Fibroblast of mammary gland (primary cell): Measurements from ENCODE around the gene UBE2G2.
"Not testable (repeated sequence)": the region's sequence is repeated elsewhere in the genome, so short reads cannot be mapped to it uniquely, and the experiment has no call there.

ENCODE experiments used
- DNase-seq: peaks from one replicate; pipeline ENCODE4 v3.0.0-alpha.2; 2010; ENCODE audit warnings: low read depth
- H3K4me3 ChIP-seq: 2 replicates; pipeline ENCODE4 v1.5.1; 2011; ENCODE audit warnings: low read depth, mild to moderate bottlenecking, low read length, moderate library complexity; ENCODE audit not compliant: control insufficient read depth
- TF ChIP-seq, protein P1 (sequence below): conservative IDR thresholded peaks from 2 replicates; pipeline ENCODE4 v1.5.1; 2011; ENCODE audit warnings: low read depth, low read length, inconsistent platforms; ENCODE audit not compliant: control insufficient read depth, insufficient read depth

Gene UBE2G2

GRCh38 chr21:44836349-44836665 lies 34.7 kb upstream of the UBE2G2 start:
- H3K4me3 ChIP-seq, result no peak overlapping the region
- TF ChIP-seq, protein P1, sequence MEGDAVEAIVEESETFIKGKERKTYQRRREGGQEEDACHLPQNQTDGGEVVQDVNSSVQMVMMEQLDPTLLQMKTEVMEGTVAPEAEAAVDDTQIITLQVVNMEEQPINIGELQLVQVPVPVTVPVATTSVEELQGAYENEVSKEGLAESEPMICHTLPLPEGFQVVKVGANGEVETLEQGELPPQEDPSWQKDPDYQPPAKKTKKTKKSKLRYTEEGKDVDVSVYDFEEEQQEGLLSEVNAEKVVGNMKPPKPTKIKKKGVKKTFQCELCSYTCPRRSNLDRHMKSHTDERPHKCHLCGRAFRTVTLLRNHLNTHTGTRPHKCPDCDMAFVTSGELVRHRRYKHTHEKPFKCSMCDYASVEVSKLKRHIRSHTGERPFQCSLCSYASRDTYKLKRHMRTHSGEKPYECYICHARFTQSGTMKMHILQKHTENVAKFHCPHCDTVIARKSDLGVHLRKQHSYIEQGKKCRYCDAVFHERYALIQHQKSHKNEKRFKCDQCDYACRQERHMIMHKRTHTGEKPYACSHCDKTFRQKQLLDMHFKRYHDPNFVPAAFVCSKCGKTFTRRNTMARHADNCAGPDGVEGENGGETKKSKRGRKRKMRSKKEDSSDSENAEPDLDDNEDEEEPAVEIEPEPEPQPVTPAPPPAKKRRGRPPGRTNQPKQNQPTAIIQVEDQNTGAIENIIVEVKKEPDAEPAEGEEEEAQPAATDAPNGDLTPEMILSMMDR, result no peak
- no peak for DNase-seq

GRCh38 chr21:44835647-44835973 lies 34.0 kb upstream of the UBE2G2 start:
- no peak overlapping the region for H3K4me3 ChIP-seq
- TF ChIP-seq, protein P1, result no peak
- no peak for DNase-seq

DNA sequence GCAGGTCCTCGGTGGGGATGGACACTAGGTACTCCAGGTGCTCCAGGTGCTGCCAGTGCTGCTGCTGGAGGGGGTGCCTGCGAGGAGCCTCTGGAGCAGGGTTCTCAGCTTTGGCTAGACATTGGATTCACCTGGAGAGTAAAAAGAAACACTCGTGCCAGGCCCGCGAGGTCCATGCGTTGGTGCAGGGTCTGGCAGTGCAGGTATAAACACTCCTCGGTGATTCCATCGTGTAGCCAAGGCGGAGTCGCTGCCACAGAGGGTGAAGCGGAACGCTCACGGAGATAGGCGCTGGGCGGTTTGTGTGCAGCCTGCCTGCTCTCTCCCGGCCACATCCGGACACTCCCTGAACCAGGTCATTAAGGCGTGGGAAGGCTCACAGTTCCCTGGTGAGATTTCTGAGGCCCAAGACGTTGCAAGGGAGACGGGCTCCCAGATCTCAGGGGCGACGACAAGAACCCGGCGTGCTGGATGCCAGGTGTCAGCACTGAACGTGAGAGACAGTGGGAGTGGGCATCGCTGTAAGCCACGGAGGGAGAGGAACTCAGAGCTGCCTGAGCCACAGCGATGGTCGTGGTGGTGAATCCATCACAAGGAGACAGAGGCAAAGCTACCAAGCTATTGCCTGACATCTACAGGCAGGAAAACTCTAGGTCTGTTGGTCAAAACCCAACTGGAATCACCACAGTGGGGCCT lies 33.5 kb upstream of the UBE2G2 start:
- no peak for DNase-seq
- TF ChIP-seq, protein P1, result no peak
- H3K4me3 ChIP-seq, result no peak overlapping the region

DNA sequence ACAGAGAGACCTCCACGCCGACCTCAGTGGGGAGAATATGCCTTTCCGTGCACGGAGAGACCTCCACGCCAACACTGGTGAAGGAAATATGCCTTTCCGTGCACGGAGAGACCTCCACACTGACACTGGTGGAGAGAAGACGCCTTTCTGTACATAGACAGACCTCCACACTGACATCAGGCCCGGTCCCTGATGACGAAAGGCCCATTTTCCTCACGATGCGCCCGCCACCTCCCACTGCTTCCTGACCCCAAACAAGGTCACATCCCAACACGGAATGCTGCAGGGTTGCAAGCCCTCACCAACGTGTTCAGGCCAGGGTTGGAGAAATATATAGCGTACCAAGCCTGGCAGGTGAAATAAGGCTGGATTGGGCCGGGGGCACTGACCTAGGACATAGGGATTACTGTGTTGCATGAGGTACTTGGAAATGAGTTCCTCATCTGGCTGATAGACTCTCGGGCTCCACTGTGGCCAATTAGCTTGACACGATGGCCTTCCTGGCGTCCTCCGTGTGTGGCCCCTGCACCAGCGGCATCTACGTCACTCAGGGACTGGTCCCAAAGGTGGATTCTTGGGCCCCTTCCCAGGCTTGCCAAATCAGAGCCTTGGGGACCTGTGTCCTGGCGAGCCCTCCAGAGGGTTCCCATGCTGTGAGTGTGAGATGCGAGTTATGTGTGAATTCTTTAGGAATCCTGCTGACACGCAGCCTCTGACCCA lies 32.8 kb upstream of the UBE2G2 start:
- no peak for DNase-seq
- H3K4me3 ChIP-seq, result no peak overlapping the region
- TF ChIP-seq, protein P1, result no peak

- no peak for DNase-seq
- TF ChIP-seq, protein P1, result no peak
- no peak overlapping the region for H3K4me3 ChIP-seq
These were observed 32.0 kb upstream of the UBE2G2 start for GRCh38 chr21:44833663-44834062.

DNA sequence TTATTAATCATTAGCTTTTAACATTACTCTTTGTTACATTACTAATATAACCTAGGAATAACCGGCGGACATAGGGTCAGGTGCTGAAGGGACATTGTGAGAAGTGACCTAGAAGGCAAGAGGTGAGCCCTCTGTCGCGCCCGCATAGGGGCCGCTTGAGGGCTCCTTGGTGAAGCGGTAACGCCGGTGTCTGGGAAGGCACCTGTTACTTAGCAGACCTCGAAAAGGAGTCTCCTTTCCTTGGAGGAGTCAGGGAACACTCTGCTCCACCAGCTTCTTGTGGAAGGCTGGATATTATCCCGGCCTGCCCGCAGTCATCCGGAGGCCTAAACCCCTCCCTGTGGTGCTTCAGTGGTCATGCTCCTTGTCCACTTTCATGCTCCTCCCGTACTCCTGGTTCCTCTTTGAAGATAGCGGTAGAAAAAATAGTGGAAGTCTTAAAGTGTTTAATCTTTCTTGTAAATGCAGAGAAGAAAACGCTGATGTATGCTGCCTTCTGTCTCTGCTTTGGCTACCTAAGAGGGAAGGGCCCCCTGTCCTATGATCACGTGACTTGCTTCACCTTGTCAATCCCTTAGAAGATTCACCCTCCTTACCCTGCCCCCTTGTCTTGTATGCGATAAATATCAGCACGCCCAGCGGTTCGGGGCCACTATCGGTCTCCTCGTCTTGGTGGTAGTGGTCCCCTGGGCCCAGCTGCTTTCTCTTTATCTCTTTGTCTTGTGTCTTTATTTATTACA lies 31.1 kb upstream of the UBE2G2 start:
- not testable (repeated sequence) for DNase-seq, H3K4me3 ChIP-seq

DNA sequence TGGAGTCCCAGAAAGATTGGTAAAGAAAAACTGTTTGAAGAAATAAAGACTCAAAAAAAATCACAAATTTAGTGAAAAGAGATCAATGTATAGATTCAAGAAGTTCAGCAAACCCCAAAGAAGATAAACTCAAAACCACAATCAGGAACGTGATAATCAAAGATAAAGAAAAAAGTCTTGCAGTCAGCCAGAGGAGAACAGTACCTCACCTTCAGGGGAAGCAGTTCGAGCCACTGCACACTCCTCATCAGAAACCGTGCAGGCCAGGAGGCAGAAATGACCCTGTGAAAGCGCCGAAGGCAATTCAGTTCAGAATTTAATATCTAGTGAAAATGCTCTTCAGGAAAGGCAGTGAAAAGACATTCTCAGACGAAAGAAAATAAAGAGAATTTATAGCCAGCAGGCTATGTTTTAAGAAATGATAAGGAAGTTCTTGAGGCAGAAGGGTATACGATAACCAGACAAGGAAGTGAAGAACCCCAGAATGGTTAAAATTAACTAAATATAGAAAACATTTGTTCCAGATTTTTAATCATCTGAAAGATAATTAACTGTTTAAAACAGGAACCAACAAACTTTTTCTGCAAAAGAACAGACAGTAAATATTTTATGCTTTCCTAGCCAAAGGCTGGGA lies 29.7 kb upstream of the UBE2G2 start:
- DNase-seq, result no peak
- no peak overlapping the region for H3K4me3 ChIP-seq
- TF ChIP-seq, protein P1, result no peak
